ENCODE results near the gene AKNAD1.
"Not testable (repeated sequence)": the region's sequence is repeated elsewhere in the genome, so short reads cannot be mapped to it uniquely, and the experiment has no call there.

DNA sequence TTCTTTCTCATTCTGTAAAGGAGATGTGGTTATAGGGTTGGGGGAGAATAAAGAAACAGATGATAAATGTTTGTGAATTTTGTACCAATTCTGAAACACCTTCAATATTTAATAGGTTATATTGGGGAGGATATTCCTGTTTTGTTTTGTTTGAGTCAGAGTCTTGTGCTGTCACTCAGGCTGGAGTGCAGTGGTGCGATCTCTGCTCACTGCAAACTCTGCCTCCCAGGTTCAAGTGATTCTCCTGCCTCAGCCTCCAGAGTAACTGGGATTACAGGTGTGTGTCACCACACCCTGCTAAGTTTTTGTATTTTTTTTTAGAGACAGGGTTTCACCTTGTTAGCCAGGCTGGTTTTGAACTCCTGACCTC is 75.3 kb downstream of the AKNAD1 start:
- TF ChIP-seq POLR2A (IDR thresholded peaks at IDR 0.05; ENCODE audit: low read length); GATA1 (IDR thresholded peaks at IDR 0.05; ENCODE audit: low read depth, low read length): not testable (repeated sequence)
